HG03045 (cell line): ENCODE data around the gene URGCP.
A peak's percentile ranks its signal among the peaks of the same experiment; 100 is the strongest.

Experiments used
- ATAC-seq: cut with Tn5 transposase; IDR thresholded peaks from one replicate; pipeline ENCODE4 v1.9.1; 2021; ENCODE audit warnings: mild to moderate bottlenecking, moderate library complexity; ENCODE audit not compliant: unreplicated experiment

The URGCP gene, protein sequence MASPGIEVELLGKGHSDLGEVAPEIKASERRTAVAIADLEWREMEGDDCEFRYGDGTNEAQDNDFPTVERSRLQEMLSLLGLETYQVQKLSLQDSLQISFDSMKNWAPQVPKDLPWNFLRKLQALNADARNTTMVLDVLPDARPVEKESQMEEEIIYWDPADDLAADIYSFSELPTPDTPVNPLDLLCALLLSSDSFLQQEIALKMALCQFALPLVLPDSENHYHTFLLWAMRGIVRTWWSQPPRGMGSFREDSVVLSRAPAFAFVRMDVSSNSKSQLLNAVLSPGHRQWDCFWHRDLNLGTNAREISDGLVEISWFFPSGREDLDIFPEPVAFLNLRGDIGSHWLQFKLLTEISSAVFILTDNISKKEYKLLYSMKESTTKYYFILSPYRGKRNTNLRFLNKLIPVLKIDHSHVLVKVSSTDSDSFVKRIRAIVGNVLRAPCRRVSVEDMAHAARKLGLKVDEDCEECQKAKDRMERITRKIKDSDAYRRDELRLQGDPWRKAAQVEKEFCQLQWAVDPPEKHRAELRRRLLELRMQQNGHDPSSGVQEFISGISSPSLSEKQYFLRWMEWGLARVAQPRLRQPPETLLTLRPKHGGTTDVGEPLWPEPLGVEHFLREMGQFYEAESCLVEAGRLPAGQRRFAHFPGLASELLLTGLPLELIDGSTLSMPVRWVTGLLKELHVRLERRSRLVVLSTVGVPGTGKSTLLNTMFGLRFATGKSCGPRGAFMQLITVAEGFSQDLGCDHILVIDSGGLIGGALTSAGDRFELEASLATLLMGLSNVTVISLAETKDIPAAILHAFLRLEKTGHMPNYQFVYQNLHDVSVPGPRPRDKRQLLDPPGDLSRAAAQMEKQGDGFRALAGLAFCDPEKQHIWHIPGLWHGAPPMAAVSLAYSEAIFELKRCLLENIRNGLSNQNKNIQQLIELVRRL

DNA sequence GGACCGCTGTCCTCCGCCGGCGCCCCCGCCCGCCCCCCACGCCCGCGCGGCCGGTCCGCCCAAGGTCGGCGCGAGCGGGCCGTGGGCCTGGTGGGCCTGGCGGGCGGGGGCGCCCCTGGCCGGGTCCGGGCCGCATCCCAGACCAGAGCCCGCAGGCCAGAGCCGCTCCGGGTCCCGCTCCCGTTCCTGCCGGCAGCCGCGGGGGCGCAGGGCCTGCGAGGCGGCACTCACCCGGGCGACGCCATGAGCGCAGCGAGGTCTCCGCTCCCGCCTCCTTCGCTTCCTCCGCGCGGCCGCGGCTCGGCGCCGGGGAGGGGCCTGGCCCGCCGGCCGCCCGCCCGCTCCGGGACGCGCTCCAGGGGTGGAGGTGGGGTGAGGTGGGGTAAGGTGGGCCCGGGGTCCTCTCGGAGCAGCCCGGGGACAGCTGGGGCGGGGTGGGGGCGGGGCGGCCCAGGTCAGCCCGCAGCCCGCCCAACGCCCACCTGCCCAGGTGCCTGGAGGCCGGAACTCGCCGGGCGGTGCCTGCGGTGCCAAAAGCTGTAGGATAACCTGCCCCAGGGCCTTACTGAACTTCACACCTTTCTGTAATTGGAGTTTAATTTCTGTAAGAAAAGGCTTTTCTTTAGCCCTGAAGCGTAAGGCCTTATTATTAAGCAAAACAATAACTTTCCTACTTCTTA is at the start of gene URGCP:
URGCP (minus strand) TSS at position 266 of the 680 bp plus-strand sequence; CDS start at position 245, 21 bp downstream.
- peak; percentile 80 for ATAC-seq

DNA sequence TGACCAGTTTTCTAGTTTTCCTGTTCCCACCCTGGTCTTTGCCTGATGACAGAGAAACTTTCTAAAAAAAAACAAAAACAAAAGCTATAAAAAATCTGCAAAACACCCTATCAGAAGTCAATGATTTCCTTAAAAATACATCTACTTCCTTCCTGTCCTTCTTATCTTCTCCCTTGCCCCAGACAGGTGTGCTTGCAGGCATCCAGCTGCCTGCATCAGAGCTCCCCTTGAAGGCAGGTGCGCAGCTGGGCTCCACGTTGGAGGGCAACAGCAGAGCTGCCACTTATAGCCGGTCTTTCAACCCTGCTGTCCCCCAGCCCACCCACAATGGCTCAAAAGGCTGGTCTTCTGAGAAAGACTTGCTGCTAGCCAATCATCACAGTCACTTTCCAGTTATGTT is 49.6 kb upstream of the URGCP start:
- no peak for ATAC-seq

DNA sequence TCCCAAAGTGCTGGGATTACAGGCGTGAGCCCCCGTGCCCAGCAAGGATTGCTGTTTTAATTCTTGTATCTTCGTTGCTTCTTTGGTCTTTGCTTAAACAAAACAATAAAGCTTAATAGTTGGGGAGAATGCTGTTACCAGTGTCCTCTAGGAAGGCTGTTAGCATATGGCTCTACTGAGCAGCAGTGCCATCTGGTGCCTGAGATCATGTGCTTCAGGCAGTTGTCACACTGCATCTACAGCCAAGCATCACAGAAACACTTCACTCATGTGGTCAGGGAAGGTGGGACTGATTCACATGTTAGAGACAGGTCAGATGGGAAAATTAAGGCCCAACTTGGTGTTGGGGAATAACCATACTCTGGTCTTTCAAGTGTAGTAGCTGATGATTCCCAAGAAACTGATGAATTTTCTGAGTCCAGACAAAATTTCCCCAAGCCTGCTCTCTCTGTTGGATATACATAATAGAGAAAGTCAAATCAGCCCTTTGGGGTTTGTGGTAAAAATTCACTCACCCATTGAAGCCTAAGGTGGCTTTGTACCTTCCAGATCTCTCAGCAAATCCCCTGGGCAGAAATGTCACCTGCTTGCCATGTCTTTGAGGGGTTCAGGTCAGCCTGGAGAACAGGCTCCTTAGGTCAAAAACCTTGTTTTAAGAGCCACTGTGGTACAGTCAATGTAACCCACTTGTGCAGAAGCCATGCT is 48.3 kb upstream of the URGCP start:
- no peak for ATAC-seq

DNA sequence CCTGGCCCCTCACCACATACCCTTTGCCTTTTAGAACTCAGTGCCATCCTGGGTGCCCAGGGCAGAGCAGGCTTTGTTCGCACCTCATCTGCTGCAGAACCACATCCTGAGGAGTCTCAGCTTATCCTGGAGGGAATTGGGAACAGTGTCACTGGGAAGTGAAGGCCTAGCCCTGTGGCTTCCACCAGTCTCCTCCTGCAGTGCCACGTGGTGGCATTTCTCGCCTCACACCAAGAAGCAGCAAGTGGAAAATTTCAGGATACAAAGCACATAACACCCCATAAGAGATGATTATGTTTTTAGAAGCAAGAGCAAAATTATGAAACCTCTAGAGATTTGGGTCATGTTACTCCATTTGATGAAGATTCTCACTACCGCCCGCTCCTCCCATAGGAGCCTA is 46.7 kb upstream of the URGCP start:
- no peak for ATAC-seq

DNA sequence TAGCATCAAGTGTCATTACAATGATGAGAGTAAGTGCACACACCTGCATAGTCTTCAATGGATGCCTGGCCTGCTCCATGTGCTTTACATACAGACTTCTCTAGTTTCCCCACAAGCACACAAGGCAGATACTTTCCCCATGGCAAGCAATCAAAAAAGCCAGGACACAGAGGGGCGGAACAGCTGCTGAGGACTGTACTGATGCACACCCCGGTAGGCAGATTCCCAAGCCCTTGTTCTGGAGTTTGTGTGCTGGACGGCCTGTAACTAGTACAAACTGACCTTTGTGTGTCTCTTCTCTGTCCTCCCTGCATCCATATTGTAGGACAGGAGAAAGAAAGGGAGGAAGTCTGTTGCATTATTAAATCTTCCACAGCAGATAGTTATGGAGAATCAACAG is 45.6 kb upstream of the URGCP start:
- ATAC-seq = no peak

DNA sequence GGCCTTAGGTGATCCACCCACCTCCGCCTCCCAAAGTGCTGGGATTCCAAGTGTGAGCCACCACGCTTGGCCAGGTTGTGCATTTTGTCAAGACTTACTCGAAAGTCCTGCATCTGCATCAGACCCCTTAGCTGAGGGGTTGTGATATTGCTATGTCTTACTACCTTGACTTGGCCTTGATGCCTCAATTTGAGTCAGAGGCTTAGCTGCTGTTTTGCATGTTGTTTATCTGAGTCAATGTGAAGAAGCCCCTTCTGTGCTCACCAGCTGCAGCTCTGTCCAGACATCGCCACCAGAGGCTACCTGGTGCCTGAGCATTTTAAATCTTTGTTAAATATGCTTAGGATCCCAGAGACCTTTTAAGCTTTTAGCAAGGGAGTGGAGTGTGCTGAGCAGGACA is 37.9 kb upstream of the URGCP start:
- ATAC-seq = no peak

DNA sequence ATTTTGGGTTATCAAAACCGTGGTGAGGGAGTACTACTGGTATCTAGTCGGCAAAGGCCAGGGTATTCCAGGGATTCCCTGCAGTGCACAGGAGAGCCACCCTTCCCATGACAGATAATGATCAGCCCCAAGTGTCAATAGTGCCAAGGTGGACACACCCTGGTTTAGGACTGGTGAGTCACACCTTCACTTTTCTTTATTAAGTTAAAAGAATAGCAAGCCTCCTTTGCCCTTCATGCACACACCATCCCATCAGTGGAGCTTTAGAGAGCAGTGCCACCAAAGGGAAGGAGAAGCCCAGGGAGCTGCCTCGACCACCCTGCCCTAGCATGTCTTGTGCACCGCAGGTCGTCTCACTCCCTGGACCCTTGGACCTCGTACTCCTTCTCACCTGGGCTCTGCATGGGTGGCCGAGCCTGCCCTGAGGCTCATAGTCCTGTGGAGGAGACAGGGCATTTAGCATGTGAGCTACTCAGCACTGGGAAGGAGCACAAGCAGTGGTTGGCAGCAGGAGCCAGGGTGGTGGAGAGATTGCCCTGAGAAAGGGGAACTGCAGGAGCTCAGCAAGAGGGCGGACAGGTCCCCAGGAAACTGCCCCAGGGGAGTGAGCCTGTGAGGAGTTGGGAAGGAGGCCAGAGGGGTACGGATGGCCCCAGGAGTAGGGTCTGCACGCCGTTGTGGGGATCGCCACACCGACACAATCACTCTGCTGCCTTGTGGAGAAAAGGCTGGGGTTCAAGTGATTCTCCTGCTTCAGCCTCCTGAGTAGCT is 37.2 kb upstream of the URGCP start:
- no peak for ATAC-seq

DNA sequence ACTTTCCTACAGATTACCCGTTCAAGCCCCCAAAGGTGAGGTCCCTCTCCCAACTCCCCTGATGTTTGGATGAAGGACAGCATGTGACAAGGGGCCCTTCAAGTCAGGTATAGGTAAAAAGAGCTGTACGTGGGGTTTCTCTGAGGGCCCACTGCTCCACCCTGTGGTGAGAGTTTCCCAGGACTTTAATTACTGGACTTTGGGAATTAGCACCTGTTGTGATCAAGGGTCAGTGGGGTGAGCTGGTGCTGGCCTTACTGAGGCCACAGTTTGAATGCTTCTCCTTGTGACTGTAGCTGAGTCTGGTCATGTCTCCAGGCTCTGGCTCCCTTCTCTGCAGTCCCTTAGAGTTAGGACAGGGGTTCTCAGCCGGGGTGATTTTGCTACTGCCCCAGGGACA is 36.6 kb upstream of the URGCP start:
- ATAC-seq = no peak

DNA sequence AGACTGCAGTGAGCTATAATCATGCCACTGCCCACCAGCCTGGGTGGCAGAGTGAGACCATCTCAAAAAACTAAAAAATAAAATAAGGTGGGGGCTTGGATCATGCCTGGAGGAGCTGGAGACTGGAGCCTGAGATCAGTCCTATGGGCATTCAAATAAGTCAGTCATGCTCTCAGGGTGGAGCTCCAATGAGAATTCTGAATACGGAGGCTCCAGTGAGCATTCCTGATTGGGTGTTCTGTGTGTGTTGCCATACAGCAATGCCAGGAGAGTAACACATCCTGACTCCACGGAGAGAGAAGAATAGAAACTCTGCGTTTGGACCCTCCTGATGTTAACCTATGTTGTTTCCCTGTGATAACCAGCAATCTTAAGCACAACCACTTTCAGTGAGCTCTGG is 35.9 kb upstream of the URGCP start:
- ATAC-seq = no peak

DNA sequence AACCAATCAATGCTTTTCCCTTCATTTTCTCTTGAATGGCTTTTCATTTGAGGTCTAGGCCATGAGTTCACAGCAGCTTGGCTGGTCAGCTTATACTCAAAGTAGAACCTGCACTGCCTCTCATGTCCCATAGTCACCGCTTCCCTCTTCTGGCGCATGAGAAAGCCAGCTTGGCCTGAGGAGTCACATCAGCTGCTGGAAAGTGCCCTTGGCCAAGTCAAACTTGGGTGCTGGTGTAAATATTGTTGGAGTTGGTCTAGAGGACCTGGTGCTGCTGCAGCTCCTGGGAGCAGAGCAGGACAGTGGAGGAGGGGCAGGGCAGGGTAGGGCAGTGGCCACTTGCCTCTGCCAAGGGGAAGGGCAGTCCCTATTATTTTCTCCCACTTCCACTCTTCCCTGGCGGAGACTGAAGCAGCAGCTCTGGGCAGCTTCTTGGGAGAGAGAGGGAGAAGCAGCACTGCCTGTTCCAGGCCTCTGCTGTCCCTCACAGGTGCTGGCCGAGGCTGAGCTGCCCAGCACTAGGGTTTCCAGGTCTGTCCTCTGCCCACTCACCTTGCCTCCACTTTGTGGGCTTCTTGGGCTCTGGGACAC is 32.6 kb upstream of the URGCP start:
- no peak for ATAC-seq

DNA sequence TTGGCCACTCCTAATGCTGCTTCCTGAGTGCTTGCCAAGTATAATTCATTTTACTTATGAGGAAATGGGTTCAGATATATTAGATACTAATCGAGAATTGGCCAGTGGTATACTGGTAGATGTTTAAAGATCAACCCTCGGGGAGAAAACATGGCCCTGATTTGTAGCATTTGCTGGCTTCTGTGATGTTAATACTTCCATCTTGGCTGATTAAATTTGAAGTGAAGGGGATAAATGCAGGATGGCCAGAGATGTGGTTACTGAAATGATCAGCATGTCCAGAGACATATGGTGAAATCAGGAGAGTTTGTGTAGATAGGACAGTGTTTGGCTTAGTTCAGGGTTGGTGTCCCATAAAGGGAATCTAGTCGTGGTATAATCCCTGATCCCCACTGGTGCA is 31.0 kb upstream of the URGCP start:
- ATAC-seq = no peak

DNA sequence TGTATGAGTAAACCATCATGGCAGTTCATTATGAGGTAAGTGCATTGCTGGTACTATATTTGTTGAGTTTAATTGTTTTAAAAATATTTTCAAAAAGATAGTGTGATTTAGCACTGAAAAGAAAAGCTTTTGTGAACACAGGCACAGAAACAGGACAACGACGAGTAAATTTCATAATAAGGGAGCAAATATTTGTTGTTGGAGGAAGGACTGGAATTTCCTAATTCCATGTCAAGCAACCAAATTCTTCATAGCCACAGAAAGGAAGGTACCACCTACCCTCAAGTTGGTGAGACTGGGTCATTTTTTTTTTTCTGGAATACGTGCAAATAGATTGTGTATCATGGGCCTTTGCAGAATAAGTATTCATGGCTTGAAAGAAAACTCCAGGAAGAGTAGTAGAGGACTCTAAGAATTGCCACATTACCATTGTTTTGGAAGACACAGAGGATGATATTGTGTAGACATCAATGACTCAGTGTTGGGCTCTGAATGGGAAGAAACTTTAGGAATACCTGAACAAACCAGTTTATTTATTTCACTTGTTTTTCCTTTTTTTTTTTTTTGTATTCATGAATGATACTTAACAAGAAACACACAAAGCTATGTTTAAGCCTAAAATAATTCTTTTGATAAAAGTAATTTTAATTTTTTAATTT is 27.6 kb upstream of the URGCP start:
- ATAC-seq = no peak

DNA sequence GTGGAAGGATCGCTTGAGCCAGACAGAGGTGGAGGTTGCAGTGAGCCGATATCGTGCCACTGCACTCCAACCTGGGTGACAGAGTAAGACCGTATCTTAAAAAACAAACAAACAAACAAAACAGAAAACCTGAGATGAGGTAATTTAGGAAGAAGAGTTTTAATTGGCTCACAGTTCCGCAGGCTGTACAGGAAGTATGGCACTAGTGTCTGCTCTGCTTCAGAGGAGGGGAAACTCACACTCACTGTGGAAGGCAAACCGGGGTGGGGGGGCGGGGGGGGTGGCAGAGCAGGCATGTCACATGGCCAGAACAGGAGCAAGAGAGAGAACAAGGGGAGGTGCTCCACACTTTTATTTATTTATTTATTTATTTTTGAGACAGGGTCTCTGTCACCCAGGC is 24.9 kb upstream of the URGCP start:
- ATAC-seq = no peak

DNA sequence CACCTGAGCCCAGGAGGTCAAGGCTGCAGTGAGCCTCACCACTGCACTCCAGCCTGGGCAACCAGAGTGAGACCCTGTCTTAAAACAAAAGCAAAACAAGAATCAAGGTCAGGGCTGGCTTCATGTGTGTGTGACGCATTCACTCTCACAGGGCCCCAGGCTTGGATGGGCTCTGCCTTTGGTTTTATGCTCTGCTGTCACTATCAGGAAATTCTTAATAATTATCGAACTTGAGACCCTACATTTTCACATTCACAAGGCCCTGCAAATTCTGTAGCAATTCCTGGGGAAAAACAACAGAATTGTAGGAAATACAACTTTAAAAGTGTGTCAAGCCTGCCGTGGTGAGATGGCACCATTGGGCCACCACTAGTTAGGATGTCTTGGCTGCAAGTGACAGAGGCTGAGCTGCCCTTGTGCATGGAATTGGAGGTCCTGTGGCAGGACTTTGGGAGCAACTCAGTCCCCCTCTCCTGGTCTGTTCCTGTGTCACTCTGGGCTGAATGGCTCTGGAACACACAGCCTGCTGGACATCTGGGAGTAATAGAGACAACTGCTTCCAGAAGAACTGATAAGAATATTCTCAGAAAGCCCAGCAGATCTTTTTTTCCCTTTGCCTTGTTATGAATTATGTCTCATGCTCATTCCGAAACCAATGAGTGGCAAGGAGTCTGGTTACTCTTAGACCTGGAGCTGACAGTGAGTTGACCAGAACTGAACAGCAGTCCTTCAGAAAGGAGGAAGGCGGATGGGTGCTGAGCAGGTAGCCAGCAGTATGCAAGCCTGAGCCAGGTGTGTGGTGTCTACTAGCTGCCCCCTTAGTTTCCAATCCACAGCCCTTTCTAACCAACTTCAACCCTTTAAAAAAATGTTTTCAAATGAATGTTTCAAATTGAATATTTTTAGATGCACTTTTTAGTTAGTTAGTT is 23.4 kb upstream of the URGCP start:
- ATAC-seq = no peak

DNA sequence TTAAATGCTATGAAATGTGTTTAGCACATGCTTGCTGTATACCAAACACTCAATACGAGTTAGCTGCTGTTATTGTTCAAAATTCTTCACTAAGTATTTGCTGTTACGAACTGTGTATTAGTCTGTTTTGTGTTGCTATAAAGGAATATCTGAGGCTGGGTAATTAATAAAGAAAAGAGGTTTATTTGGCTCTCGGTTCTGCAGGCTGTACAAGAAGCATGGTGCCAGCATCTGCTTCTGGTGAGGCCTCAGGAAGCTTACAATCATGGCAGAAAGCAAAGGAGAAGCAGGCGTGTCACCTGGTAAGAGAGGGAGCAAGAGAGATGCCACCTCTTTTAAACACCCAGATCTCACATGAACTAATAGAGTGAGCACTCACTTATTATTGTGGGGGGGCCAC is 21.4 kb upstream of the URGCP start:
- ATAC-seq = no peak

DNA sequence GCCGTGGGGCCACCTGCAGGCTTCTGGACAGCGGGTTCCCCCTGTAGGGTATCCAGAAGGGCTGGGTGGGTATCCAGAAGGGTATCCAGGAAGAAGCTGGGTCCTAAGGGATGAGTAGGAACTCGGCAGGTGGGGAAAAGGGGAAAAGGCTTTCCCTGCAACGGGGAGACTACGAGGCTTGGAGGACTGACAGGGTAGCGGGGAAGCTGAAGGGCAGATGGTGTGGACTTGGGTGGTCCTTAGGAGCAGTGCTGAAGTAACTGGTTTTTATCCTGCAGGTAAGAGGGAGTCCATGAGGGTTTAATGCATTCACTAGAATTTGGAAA is 20.4 kb upstream of the URGCP start:
- ATAC-seq = peak; percentile 6

DNA sequence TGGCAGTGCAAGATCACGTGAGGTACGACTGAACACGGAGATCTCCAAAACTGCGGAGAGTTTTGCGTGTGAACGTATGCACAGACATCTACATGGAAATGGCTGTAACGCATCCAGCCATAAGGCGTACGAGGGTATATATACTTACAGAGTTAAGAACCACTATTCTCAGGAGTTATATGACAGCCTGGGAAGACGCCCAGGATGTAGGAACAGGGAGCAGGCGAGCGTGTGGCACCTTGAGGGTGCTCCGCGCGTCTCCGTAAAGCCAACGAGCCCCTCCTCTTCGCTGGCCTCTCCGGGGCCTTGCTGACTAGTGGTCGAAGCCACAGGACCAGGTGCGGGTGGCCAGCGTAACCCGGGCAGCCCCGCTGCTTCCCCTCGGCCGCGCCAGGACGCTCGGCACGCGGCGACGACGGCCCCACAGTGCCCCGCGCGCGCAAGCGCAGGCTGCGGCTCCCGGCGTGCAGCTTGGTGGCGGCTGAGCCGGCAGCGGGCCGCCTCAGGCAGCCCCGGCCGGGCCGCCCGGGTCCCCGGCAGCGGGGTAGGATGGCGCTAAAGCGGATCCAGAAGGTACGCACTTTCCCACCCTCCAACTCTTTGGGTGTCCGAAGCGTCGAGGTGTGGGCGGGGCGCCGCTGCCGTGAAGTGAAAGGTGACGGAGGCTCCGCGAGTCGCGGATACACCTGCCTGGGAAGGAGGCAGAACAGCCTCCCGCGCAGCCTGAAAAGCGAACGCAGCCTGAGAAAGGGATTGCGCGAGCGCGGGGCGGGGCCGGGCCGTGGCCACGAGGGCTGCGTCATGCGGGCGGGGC is 19.8 kb upstream of the URGCP start, which contains the start of gene UBE2D4:
UBE2D4 (plus strand) TSS at position 453 of the 814 bp plus-strand sequence; CDS start at position 550, 97 bp downstream.
- peak; percentile 91 for ATAC-seq
